Activated T-cell treated with anti-CD3 and anti-CD28 coated beads for 1 hour (primary cell): ENCODE data around the gene PGD.
"Not testable (repeated sequence)": the region's sequence is repeated elsewhere in the genome, so short reads cannot be mapped to it uniquely, and the experiment has no call there.

ENCODE experiments used
- DNase-seq: peaks from one replicate; pipeline ENCODE4 v3.0.0-alpha.2; 2020; ENCODE audit warnings: low read depth

The PGD gene

DNA sequence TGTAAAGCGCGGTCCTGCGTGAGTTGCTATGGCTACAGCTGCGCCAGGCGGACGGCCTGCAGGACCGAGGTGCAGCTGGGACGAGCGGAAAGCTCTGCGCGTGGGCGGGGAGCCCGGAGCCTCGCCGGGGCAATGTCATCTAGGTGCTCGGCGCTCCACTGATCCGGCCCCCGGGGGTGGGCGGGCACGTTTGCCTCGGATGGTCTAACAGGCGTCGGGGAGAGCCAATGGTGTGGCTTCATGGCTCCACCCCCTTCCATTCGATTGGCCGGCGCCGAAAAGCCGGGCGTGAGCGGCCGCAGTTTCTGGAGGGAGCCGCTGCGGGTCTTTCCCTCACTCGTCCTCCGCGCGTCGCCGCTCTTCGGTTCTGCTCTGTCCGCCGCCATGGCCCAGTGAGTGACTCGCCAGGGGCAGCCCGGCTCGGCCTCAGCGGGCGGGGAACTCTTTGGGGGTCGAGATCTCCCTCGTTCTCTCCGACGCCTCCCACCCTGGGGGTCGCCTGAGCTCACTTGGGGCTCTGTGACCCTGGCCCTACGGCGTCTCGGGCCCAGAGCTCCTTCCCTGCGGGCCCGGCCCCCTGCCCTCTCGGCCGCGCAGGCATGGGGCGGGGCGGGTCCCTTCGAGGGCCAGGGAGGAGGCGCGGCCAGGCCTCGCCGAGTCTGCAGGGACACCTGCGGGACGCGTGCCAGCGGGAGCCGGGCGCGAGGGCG, at the start of gene PGD:
Gene PGD (plus strand): TSS at position 331 of the 710 bp plus-strand sequence. CDS start 54 bp downstream, at position 385.
- DNase-seq, result peak; percentile 95

DNA sequence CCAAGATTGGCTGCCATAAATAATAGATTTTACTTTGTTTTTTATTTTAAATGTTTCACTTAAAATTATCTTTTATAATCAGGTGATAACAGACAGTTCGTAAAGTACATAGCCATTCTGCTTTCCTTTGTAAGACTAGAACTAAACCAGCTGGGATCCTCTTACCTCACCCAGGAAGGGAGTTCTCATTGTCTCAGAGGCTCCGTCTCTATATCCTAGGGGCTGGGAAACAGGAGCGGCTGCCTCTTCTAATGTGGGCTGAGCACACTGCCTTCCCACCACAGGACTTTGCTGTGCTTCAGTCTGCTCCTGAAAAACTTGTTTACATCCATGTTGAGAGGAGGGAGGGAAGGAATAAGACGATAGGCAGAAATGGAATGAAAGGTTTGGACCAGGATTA, 45.6 kb upstream of the PGD start:
- DNase-seq, result no peak

DNA sequence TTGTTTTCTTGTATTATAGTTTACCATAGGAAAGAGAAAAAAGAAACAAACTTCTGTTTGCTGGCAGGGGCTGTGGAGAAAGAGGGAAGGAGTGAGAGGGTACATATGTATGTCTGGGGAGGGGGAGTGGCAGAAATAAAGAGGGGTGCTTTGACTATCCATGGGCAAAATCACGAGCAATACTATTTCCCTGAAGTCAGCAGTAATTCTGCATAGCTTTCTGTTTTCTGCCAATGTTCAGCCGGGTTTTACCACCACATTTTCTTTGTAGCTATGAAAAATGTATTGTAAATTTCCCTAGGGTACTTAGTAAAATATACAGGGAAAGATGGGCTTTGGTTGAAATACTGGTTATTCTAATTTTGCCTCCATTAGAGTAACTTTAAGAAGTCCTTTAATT, 45.2 kb upstream of the PGD start:
- no peak for DNase-seq

DNA sequence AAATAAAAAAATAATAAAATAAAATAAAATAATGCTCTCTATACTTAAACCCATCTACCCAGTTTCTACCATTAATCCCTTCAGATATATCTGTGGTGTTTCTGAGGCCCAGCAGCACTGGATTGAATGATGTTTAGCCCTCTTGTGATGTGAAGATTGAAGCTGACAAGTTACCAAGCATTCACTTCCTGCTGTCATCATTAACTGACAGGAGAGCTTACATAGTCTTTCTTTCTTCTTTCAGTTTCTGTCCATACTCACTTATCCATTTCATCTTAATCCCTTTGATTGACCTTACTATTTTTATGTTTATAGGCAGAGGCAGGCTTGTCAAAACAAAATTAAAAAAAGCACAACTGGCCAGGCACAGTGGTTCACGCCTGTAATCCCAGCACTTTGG, 38.8 kb upstream of the PGD start:
- no peak for DNase-seq

- DNase-seq, result no peak
Observed at GRCh38 chr1:10361515-10361914, 37.3 kb upstream of the PGD start.

- DNase-seq, result no peak
Observed at GRCh38 chr1:10368194-10368593, 30.7 kb upstream of the PGD start.

- no peak for DNase-seq
Observed at GRCh38 chr1:10374442-10374860, 24.4 kb upstream of the PGD start.

GRCh38 chr1:10377365-10378029, 21.4 kb upstream of the PGD start:
- DNase-seq, result not testable (repeated sequence)

DNA sequence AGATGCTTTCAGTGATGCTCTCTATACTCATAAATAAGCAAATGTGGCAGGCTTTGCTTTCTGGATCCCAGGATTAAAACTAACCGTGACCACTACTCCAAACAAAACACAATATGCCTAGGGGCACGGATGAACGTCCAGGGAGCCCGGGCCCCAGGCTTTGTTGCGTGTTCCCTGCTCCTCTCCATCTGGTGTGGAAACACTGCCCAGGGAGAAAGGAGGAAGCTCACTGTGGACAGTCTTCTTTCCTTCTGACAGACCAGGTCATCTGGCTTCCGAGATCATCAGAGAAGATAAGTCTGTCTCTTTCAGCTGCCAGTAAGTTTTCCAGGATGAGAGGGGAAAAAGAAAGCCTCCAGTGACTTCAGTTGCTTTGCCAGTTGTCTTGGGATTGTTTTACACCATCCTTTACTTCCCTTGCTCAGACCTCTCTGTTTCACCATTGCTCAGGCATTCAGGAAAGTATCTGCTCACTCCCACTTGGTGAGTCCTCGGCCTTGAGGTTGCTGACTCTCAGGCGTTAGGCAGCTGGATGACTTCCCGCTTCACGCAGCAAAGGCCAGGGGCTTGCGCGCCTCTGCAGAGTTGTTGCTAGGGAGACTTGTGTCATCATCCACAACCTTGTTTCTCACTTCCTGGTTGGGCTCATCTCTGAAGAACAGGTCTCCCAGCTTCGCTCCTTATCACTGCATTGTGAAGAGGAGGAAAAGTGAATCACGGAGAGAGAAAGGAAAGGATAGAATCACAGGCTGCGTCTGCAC, 20.6 kb upstream of the PGD start:
- DNase-seq, result no peak

DNA sequence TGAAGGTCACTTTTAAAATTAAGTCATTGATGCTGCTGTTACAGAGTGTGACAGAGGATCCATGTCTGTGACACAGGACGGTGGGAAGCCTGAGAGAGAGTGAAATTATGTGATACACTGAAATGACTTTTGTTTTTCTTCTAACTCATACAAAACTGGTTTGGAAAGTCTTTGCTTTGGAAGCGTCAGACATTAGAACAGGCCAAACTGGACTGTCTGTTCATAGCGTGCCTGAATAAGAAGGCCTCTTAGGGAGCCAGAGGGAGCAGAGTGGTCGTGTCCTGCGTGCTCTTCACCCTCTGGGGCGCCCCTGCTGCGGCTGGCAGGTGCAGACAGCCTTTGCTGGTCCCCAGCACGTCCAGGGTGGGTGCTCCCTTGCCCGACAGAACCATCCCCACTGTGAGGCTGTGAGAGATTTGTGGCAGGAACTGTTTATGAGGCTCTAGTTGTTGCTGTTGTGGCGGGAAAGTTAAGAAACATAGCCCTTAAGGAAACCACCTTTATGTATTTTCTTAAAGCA, 19.7 kb upstream of the PGD start:
- DNase-seq, result no peak

- DNase-seq, result no peak
Observed at GRCh38 chr1:10379676-10380075, 19.2 kb upstream of the PGD start.

GRCh38 chr1:10380594-10381275, 18.1 kb upstream of the PGD start:
- no peak for DNase-seq

- no peak for DNase-seq
Observed at GRCh38 chr1:10383630-10384029, 15.2 kb upstream of the PGD start.

GRCh38 chr1:10384219-10384618, 14.6 kb upstream of the PGD start:
- no peak for DNase-seq

GRCh38 chr1:10386761-10387676, 11.8 kb upstream of the PGD start:
- DNase-seq, result no peak

DNA sequence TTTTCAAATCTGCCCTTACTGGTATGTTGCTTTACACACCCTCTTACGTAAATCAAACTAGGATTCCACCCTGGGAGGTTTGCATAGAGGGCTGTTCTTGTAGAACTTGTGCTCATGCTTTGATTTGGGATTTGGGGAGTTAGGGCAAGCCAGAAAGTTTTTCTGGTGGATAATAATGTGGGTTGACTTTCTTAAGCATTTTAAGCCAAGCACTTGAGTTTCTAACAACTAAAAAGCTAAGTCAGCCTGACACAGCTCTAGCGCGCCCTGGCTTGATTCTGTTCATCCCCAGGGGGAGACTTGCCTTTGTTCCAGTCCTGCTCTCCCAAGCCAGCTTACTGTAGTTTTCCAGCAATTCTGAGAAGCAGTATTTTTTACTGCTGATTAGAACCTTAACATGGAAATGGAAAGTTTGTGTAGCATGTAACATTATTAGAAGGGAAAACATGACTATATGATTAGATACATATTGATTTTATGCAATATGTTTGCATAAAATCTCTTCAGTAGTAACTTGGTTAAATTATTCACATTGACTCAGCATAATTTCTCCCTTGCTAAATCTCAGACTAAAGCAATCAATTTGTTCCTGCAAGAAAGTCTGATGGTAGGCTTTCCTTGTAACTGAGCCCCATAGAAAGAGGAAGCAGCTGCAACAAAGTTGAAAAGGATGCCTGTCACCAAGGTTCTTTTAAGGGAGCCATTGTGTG, 11.0 kb upstream of the PGD start:
- DNase-seq, result no peak

GRCh38 chr1:10388387-10388715, 10.5 kb upstream of the PGD start:
- DNase-seq, result no peak

GRCh38 chr1:10389271-10389973, 9.4 kb upstream of the PGD start:
- DNase-seq, result no peak

DNA sequence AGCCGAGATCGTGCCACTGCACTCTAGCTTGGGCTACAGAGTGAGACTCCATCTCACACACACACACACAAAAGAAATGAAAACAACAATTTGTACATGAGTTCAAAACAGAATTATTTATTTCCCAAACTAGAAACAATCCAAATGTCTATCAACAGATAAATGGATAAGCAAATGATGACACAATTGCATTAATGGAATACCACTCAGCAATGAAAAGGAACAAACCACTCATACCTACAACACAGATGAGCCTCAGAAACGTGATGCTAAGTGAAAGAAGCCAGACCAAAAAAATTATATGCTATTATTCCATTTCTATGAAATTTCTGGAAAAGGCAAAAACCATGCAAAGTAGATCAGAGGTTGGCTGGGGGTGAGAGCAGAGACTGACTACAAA, 2.0 kb upstream of the PGD start:
- no peak for DNase-seq

DNA sequence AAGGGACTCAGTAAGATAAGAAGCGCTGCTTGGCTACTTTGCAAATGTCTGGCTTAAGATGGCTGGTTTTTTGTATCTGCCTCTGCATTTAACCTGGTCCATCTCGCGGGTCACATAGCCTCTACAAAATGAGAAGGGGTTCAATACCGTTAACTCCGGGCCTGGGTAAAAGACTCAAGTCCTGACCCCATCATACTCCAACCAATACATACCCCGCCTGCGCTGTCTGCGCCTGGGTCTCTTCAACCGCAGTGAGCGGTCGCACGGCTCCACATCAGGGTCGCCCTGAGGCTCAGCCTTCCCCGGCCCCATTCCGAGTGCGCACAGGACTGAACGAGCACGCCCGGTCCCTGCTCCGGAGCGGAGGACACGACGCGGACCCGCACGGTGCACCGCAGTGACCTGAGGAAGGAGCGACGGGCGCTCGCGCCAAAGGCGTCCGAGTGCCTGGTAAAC, 558 bp upstream of the PGD start:
- DNase-seq, result no peak
